Frontal cortex (tissue), 4 donors: ENCODE measurements around the gene CLK1. TPM values are rescaled to one million over a fixed set of nuclear protein-coding genes. Genes with fewer than 3 reads are reported as not detected.
"Not testable (repeated sequence)": the region's sequence is repeated elsewhere in the genome, so short reads cannot be mapped to it uniquely, and the experiment has no call there.

Source experiments
- DNase-seq, 2 donors: peaks; one replicate each; pipeline ENCODE4 v3.0.0; 2012; ENCODE audit warnings: low spot score in 2 of 2
- FAIRE-seq: peaks from 2 replicates; lab custom pipeline; 2012; peaks lifted over from hg19 to GRCh38; lab: Jason Lieb, UNC
- total RNA-seq: library from RNA; depleted of rRNA; stranded (reverse); fragments of >200 nt; gene quantifications from one replicate; pipeline ENCODE4 v1.2.3, GENCODE V29; 2014
- donor health status: control.
- donor health status: control.
- donor health status: control.

CLK1 gene
- total RNA-seq, 1 donor from 2014 or later: 182 TPM

- no peak for FAIRE-seq
Measured at GRCh38 chr2:200852605-200853004, 11.9 kb downstream of the CLK1 start.

GRCh38 chr2:200851398-200852248 lies 12.8 kb downstream of the CLK1 start:
- no peak for DNase-seq
- FAIRE-seq: no peak

More at GRCh38 chr2:200852605-200853004, 11.9 kb downstream of the CLK1 start:
- DNase-seq: no peak

- FAIRE-seq: no peak
- no peak for DNase-seq
Measured at GRCh38 chr2:200850512-200851256, 13.8 kb downstream of the CLK1 start.

GRCh38 chr2:200847939-200848338 lies 16.5 kb downstream of the CLK1 start:
- DNase-seq: no peak
- FAIRE-seq: no peak

GRCh38 chr2:200847269-200847668 lies 17.2 kb downstream of the CLK1 start:
- no peak for DNase-seq
- FAIRE-seq: no peak

- no peak for DNase-seq
- FAIRE-seq: no peak
Measured at GRCh38 chr2:200845669-200846325, 18.7 kb downstream of the CLK1 start.

GRCh38 chr2:200845194-200845593 lies 19.3 kb downstream of the CLK1 start:
- DNase-seq (no peak), FAIRE-seq (no peak)

GRCh38 chr2:200843993-200844948 lies 20.2 kb downstream of the CLK1 start:
- DNase-seq (no peak), FAIRE-seq (no peak)

GRCh38 chr2:200839513-200839912 lies 24.9 kb downstream of the CLK1 start:
- FAIRE-seq (no peak), DNase-seq (no peak)

- no peak for FAIRE-seq
Measured at GRCh38 chr2:200834701-200835100, 29.8 kb downstream of the CLK1 start.

GRCh38 chr2:200829258-200829655 lies 35.2 kb downstream of the CLK1 start:
- FAIRE-seq: no peak
- no peak for DNase-seq

More at GRCh38 chr2:200834701-200835100, 29.8 kb downstream of the CLK1 start:
- DNase-seq: no peak

GRCh38 chr2:200828572-200829257 lies 35.7 kb downstream of the CLK1 start:
- FAIRE-seq: no peak
- no peak for DNase-seq

GRCh38 chr2:200828104-200828503 lies 36.4 kb downstream of the CLK1 start:
- FAIRE-seq (no peak), DNase-seq (no peak)

- FAIRE-seq (no peak), DNase-seq (no peak)
Measured at GRCh38 chr2:200821686-200822245, 42.7 kb downstream of the CLK1 start.

GRCh38 chr2:200820573-200821234 lies 43.8 kb downstream of the CLK1 start:
- DNase-seq: no peak
- FAIRE-seq: no peak

- DNase-seq, FAIRE-seq: not testable (repeated sequence)
Measured at GRCh38 chr2:200818732-200819131, 45.7 kb downstream of the CLK1 start.

- no peak for FAIRE-seq
- DNase-seq: no peak
Measured at GRCh38 chr2:200814917-200815316, 49.5 kb downstream of the CLK1 start.

- FAIRE-seq (no peak), DNase-seq (no peak)
Measured at GRCh38 chr2:200814276-200814815, 50.1 kb downstream of the CLK1 start.
